AG10803 (cell line): ENCODE data around the gene CTNNA2.

ENCODE experiments used
- DNase-seq: peaks from one replicate; pipeline ENCODE4 v3.0.0; 2010; ENCODE audit warnings: low read depth
- H3K4me3 ChIP-seq: 2 replicates; pipeline ENCODE4 v1.5.1; 2011; ENCODE audit warnings: mild to moderate bottlenecking, low read length, control low read depth
- CTCF ChIP-seq: conservative IDR thresholded peaks from 2 replicates; pipeline ENCODE4 v1.5.1; 2011; ENCODE audit warnings: mild to moderate bottlenecking, low read length, control low read depth, inconsistent platforms

CTNNA2 gene

DNA sequence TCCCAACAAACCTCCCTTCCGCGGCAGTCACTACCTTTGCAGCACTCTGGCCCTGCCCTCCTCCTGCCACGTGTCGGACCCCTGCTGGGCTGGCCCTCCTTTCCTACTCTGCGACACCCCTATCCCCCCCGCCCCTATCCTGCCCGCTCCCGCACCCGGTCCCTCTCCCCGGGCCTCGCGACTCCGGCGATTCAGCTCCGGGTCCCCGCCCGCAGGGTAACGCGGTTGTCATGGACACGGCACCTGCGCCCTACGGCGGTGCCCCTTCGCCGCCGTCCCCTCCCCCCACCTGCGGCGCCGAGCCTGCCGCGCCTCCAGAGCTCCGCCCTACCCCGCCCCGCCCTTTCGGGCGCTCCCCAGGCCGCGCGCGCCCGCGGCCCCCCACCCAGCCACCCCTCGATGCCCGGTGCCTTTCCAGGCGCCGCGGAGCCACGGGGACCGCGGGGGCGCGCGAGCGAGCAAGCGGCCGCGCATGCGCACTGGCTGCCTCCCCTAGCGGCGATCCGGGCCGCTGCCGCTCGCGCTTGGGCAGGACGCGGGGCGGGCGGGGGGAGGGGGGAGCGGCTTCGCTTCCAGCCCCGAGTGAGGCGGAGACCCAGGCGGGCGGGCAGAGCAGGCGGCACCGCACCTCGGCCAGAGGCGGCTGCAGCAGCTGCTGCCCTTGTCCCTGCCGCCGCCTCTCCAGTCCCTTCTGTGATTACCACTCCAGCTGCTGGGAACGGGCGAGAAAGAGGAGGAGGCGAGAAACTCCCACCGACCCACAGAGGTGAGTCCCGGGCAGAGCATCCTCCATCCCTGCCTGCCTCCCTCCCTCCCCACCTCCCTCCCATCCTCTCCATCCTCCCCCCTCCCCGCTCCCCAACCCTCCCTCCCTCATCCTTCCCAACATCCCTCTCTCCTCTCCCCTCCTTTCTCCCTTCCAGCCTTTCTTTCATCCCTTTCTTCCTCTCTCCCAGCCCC lies at the start of gene CTNNA2:
Gene CTNNA2 (plus strand): TSS at position 610 of the 960 bp plus-strand sequence.
- peak; percentile 3 for DNase-seq
- peak within 1 kb of the TSS; percentile 32 for H3K4me3 ChIP-seq

DNA sequence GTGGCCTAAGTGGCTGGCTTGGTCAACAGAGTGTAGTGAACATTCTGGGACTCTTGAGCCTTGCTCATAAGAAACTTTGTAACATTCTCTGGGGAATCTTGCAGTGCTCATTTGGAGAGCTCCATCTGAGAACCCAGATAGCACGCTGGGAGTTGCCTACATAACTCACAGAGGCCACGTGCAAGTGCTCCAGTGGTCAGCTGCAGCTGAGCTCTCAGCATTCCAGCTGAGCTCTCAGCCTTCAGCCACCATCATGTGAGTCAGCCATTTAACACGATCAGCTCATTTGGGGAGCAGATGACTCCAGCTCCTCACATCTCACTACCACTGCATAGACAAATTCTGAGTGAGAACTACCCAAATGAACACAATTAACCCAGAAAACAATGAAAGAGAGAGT lies 25.5 kb upstream of the CTNNA2 start:
- TF ChIP-seq CTCF, result no peak
- H3K4me3 ChIP-seq, result no peak overlapping the region
- DNase-seq, result no peak

More for the DNA sequence above, at the start of gene CTNNA2:
- no peak for TF ChIP-seq CTCF

DNA sequence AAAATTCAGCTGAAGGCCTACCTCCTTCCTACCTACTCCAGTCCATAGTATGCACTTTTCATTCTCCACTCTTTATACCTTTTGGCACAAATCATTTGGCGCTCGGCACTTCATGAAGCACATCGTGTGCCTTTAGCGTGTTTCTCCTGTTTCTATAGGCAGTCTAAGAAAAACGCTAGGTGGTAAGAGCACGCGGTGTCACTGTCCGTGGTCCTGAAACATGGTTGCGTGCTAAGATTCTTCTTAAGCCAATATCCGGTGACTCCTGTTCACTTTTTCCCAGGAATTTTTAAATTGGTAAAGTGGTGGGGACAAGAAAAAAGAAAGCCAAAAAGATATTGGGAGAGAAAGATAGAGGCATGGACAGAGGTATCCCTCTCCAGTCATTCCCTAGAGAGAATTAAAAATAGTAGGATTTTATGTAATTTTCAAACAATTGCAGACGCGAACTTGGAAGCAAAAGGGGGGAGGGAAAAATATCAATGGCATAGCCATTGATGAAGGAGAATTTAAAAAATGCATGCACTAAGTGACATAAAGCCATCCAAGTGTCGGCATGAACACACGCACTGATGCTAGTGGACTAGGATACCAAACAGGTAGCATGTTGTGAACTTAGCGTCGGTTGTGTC lies 1.4 kb upstream of the CTNNA2 start:
- peak; percentile 19 for DNase-seq
- no peak overlapping the region for H3K4me3 ChIP-seq

DNA sequence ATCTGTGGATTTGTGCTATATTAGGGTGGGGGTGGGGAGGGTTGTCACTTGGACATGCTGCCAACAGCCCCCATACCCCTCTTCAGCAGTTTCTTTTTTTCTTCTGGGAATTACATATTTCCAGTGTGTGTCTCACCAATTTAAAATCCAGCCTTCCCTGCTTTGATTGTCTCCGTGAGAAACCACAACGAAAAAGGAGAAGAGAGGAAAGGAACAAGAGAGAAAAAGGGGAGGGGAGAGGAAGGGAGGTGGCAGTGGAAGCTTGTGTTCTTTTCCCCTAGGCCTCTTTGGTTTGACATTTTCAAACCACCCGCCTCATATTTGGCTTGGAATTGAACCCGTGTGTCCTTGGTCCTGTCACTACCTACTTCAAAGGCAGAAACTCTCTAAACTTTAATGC lies 860 bp downstream of the CTNNA2 start:
- H3K4me3 ChIP-seq, result no peak overlapping the region
- no peak for TF ChIP-seq CTCF
- no peak for DNase-seq

More for the DNA sequence above, 1.4 kb upstream of the CTNNA2 start:
- TF ChIP-seq CTCF, result no peak

- no peak overlapping the region for H3K4me3 ChIP-seq
- DNase-seq, result no peak
- TF ChIP-seq CTCF, result no peak
These were observed 16.8 kb downstream of the CTNNA2 start for GRCh38 chr2:79529636-79530035.

GRCh38 chr2:79530443-79530842 lies 17.6 kb downstream of the CTNNA2 start:
- TF ChIP-seq CTCF, result 0 out of 2 replicates have a peak, but pooled peaks have one; percentile 2
- DNase-seq, result peak; percentile 1
- no peak overlapping the region for H3K4me3 ChIP-seq
